ENCODE measurements around the gene DYNLT2B. TPM values are rescaled to one million over a fixed set of nuclear protein-coding genes. Genes with fewer than 3 reads are reported as not detected.
A peak's percentile ranks its signal among the peaks of the same experiment; 100 is the strongest.

The DYNLT2B gene
- polyA plus RNA-seq, 3 donors: 2.5 to 3.0 (median 2.7) TPM

- DNase-seq: no peak
- no peak overlapping the region for H3K27ac ChIP-seq (ENCODE audit: low read depth in 1 of 2, low read length in 2 of 2)
- Mint-ChIP-seq H3K36me3 (peaks cover 56 to 81% of the 10 kb centered on the region in 2 donors), H3K27ac (peak overlapping the region in 1 of 7 donors; percentile 73), H3K4me3 (no peak overlapping the region), H3K9me3 (no peaks in the 10 kb centered on the region), H3K4me1 (no peaks in the 10 kb centered on the region), H3K27me3 (ENCODE audit: low read depth in 3 of 3) (no peaks in the 10 kb centered on the region)
- no peak for TF ChIP-seq CTCF (IDR thresholded peaks at IDR 0.05)
- no peak overlapping the region for H3K4me2 ChIP-seq (replicated peaks; ENCODE audit: extremely low read depth, low read length, poor library complexity, severe bottlenecking)
- peaks cover 63% of the 10 kb centered on the region for H4K20me1 ChIP-seq (ENCODE audit: insufficient read depth, low read length)
- peaks cover 47 to 85% of the 10 kb centered on the region in 2 donors for H3K36me3 ChIP-seq (replicated peaks in 1 of 2; ENCODE audit: control insufficient read depth in 1 of 2, insufficient read depth in 2 of 2, low read length in 2 of 2)
- no peak overlapping the region for H3K4me3 ChIP-seq (replicated peaks in 1 of 3; ENCODE audit: low read depth in 2 of 3, low read length in 3 of 3)
- H3K9me3 ChIP-seq (replicated peaks in 1 of 2; ENCODE audit: control insufficient read depth in 1 of 2, insufficient read depth in 1 of 2, low read length in 2 of 2): no peaks in the 10 kb centered on the region
- no peak overlapping the region for H3K9ac ChIP-seq (ENCODE audit: insufficient read depth, low read length, poor library complexity, severe bottlenecking)
- peaks cover 35% of the 10 kb centered on the region for H3K79me2 ChIP-seq (ENCODE audit: insufficient read depth, low read length)
- H3K27me3 ChIP-seq (ENCODE audit: control insufficient read depth in 2 of 2, insufficient read depth in 2 of 2, low read length in 2 of 2): no peaks in the 10 kb centered on the region
- no CpG with 5 or more reads among the region's 4 CpGs for WGBS (ENCODE audit: insufficient coverage)
- no peak overlapping the region for H2AFZ ChIP-seq (ENCODE audit: insufficient read depth, low read depth, low read length, poor library complexity, severe bottlenecking)
- no peaks in the 10 kb centered on the region for H3K4me1 ChIP-seq (ENCODE audit: control insufficient read depth in 1 of 2, insufficient read depth in 2 of 2, low read length in 2 of 2)
- intact Hi-C loops (cut with micrococcal nuclease): no loop called here
These were observed 57.3 kb downstream of the DYNLT2B start for GRCh38 chr3:196260784-196261183.

- H3K36me3 Mint-ChIP-seq: peaks cover 44 to 69% of the 10 kb centered on the region in 2 donors
- H3K27ac Mint-ChIP-seq: peak overlapping the region in 1 of 7 donors; percentile 68
- no peak overlapping the region for H3K4me3 ChIP-seq (replicated peaks in 1 of 3; ENCODE audit: low read depth in 2 of 3, low read length in 3 of 3)
- no peaks in the 10 kb centered on the region for H3K27me3 ChIP-seq (ENCODE audit: control insufficient read depth in 2 of 2, insufficient read depth in 2 of 2, low read length in 2 of 2)
- H3K9me3 ChIP-seq (replicated peaks in 1 of 2; ENCODE audit: control insufficient read depth in 1 of 2, insufficient read depth in 1 of 2, low read length in 2 of 2): no peaks in the 10 kb centered on the region
- no peaks in the 10 kb centered on the region for H3K4me1 ChIP-seq (ENCODE audit: control insufficient read depth in 1 of 2, insufficient read depth in 2 of 2, low read length in 2 of 2)
- no peak for TF ChIP-seq CTCF (IDR thresholded peaks at IDR 0.05)
- WGBS (ENCODE audit: insufficient coverage): no CpG with 5 or more reads among the region's 1 CpG
- H3K9me3 Mint-ChIP-seq: no peaks in the 10 kb centered on the region
- H3K4me2 ChIP-seq (replicated peaks; ENCODE audit: extremely low read depth, low read length, poor library complexity, severe bottlenecking): no peak overlapping the region
- no peak overlapping the region for H3K4me3 Mint-ChIP-seq
- DNase-seq: no peak
- peaks cover 60% of the 10 kb centered on the region for H4K20me1 ChIP-seq (ENCODE audit: insufficient read depth, low read length)
- peaks cover 41 to 80% of the 10 kb centered on the region in 2 donors for H3K36me3 ChIP-seq (replicated peaks in 1 of 2; ENCODE audit: control insufficient read depth in 1 of 2, insufficient read depth in 2 of 2, low read length in 2 of 2)
- no peak overlapping the region for H3K27ac ChIP-seq (ENCODE audit: low read depth in 1 of 2, low read length in 2 of 2)
- peaks cover 20% of the 10 kb centered on the region for H3K79me2 ChIP-seq (ENCODE audit: insufficient read depth, low read length)
- no peak overlapping the region for H3K9ac ChIP-seq (ENCODE audit: insufficient read depth, low read length, poor library complexity, severe bottlenecking)
- no peaks in the 10 kb centered on the region for H3K27me3 Mint-ChIP-seq (ENCODE audit: low read depth in 3 of 3)
- intact Hi-C loops (cut with micrococcal nuclease): loop anchor here in 1 of 2 donors (10.0 kb wide), 1 partner anchor 439 kb away; no protein-coding TSS in a partner anchor
- no peak overlapping the region for H2AFZ ChIP-seq (ENCODE audit: insufficient read depth, low read depth, low read length, poor library complexity, severe bottlenecking)
- H3K4me1 Mint-ChIP-seq: peaks cover 2% of the 10 kb centered on the region
These were observed 62.3 kb downstream of the DYNLT2B start for GRCh38 chr3:196255776-196256175.
